HG03460 (cell line): ENCODE measurements around the gene TMBIM6.
"Not testable (repeated sequence)": the region's sequence is repeated elsewhere in the genome, so short reads cannot be mapped to it uniquely, and the experiment has no call there.

Experiments used
- ATAC-seq: cut with Tn5 transposase; IDR thresholded peaks from one replicate; pipeline ENCODE4 v1.9.1; 2021; ENCODE audit not compliant: unreplicated experiment

TMBIM6 gene

DNA sequence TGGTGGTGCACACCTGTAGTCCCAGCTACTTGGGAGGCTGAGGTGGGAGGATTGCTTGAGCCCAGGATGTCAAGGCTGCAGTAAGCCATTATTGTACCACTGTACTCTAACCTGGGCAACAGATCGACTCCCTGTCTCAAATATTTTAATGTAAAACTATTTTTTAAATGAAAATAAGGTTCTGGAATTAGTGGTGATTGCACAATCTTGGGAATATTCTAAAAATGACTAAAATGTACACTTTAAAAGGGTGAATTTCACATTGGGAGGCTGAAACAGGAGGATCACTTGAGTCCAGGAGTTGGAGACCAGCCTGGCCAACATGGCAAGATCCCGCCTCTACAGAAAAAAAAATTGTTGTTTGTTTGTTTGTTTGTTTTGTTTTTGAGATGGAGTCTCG lies 12.9 kb upstream of the TMBIM6 start:
- no peak for ATAC-seq

DNA sequence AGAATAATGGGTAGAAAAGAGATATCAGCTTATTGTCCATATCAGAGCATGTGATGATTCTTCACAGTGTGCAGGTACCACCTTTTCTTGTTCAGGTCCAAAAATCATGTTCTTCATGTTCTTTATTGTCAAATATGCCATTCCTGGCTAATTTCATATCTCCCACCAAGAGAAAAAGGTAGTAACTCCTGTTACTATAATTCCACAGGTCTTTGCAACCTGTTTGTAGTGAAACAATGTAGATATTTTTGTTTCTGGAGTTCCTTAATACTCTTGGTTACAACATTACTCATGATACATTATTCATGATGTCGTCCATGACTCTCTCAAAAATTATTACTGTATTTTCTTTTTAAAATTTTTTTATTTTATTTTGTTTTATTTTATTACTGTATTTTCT lies 11.3 kb upstream of the TMBIM6 start:
- ATAC-seq = no peak

DNA sequence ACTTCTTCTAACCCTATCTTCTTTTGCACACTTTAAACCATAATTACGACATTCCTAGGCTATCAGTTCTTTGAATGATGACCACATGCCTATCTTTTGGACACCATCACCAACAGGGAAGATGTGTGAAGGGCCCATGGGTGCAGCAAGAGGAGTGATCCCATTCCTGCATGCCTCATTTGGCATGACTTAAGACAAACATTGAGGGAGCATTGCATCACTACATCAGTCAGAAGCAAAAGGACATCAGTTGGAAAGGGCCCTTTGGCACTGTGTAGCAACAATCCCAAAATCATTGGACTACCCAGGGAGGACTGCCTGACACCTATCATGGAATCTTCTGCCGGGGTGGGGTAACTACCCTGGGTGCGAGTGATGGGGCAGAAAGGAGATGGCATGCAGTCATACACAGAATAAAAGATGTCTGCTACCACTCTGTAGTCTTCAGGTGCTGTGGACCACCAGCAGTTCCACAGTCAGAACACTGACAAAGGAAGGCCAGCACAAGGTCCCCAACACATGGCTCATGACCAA lies 10.7 kb upstream of the TMBIM6 start:
- ATAC-seq = no peak

DNA sequence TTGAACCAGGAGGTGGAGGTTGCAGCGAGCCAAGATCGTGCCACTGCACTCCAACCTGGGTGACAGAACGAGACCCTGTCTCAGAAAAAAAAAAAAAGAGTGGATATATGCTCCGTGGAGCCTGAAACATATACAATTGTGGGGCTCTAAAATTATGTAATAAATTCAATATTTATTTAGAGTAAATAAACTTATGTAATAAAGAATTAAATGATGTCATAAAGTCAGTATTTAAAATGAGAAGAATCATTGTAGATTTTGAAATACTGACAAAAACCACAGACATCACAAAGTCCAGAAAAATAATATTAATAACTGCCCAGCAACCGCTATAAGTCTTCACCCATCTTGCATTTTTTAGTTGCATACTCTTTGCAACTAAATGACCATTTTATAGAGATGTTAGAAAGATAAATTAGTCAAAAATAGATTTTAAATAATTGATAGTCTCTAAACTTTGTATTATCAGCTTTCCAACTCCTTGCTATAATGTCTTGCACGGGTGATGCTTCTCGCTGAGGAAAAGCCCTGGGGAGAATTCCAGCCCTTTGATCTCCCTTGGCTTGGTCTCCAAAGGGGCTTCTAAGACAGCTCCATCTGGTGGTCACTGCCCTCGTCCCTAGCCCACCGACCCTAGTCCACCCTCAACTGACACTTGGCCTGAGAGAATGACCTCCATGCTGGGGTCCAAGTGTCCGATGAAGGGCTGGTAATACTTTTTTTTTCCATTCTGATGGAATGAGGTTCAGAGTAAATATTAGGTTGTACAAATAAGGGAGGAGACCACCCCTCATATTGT lies 7.9 kb upstream of the TMBIM6 start:
- no peak for ATAC-seq

DNA sequence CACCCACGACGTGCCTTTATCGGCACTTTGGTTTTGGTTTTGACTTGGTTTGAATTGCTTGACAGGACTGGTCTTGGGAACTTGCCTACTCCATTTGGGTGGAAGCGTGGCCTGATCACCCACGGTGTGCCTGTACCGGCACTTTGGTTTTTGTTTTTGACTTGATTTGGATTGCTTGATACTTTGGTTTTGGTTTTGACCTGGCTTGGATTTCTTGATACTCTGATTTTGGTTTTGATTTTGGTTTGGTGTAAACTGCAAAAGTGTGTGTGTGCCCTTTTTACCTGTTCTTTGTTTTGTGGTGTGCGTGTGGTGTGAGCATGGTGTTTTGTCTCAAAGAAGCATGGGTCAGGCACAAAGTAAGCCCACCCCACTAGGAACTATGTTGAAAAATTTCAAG lies 6.5 kb upstream of the TMBIM6 start:
- ATAC-seq = not testable (repeated sequence)

DNA sequence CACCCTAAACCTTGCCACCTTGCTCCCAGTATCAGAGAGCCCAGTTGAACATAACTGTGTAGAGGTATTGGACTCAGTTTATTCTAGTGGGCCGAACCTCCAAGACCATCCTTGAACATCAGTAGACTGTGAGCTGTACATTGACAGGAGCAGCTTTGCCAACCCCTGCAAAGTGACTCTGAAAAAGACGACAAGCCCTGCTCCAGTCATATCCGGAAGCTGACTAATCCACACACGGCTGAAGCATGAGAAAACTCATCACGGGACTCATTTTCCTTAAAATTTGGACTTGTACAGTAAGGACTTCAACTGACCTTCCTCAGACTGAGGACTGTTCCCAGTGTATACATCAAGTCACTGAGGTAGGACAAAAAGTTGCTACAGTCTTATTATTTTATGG lies 2.6 kb upstream of the TMBIM6 start:
- not testable (repeated sequence) for ATAC-seq

DNA sequence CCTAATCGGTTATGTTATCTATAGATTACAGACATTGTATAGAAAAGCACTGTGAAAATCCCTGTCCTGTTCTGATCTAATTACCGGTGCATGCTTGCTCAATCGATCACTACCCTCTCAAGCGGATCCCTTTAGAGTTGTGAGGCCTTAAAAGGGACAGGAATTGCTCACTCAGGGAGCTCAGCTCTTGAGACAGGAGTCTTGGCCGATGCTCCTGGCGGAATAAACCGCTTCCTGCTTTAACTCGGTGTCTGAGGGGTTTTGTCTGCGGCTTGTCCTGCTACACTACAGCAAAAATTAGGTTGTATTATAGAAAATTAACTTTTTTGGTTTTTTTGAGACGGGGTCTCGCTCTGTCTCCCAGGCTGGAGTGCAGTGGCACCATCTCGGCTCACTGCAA lies 1.1 kb upstream of the TMBIM6 start:
- not testable (repeated sequence) for ATAC-seq

DNA sequence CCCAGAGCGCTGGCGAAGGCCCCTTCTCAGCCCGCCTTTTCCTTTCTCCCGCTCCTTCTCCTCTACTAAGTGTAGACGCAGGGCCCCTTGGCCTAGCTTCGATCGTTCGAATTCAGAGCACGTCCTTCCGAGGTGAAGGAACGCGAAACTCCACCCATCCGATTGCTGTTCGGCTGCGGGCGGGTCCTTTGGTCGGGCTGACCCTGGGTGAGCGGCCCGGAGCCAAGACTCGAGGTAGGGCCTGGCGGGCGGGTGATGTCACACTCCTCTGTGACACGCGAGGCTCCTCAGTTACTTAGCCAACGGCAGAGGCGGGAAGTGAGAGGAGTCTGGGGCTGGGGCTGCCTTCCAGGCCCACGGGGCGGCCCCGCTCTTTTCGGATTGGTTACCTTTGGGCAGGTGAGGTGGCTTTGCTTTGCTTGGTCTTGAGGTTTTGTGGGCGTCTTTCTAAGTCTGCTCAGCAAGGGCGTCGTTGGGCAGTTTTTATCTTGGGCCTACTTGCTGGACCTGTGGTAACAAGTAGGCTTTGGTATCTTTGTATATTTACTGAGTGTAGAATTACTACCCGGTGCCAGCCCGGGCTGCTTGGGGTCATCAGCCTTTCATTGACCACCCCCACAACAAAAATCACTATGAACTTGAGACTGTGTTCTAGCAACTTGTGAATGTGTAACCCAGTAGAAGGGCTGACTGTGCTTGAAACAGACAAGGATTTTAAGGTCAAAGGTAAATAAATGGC lies 694 bp downstream of the TMBIM6 start:
- ATAC-seq = peak; percentile 65

DNA sequence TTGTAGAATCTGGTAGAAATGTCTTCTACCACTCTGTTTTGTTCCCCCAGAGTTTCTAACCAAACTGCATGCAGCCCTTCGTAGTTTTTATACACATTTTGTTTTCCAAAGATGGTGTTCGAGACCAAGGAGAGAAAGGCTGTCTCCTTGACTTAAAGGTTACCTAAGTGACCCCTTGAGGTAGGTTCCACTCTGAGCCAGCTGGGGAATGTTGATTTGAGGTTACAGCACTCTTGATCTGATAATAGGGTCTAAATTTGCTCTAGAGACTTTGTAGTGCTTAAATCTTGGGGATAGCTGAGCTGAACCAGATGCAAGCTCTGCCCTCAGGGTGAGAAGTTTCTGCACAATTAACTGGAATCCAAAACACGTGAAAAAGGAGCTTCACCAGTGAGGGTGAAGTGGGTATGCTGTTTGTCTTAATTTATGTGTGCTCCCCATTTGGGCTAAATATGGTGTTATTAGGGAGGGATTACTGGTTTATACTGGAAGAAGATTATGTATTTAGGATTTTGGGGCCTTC lies 3.1 kb downstream of the TMBIM6 start:
- ATAC-seq = no peak

DNA sequence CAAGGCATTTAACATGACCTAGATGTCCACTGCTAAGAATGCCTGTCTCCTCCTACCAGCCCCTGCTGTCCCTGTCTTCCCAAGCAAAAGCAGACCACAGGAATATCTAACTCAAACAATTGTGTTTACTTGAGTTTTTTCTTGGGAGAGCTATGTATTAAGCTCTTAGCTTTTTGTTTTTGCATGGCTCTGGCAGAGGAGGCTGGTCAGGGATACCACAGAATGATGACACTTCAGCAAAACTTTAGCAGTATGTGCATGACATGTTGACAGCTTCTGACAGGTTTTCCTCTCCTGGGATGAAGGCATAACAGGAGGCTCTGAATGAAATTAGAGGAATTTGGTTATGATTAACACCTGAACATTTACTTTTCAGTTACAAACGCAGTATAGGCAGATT lies 6.9 kb downstream of the TMBIM6 start:
- no peak for ATAC-seq

DNA sequence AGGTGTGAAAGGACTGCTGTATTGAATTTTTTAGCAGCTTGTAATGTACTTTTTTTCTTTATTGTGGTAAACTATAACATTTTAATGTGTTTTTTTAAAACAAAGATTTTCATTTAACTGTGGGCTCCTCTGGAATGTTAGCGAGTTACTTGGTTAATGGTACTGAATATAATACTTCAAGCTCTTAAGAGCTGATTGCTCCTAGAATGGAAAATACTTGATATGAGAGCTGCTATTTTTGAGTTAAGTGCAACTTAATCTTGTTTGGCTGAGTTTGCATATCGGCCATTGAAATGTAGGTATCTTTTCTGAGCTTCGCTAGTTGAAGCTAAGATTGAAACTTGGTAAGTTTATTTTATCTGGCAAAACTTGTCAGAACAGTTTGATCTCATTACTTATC lies 7.4 kb downstream of the TMBIM6 start:
- ATAC-seq = no peak

DNA sequence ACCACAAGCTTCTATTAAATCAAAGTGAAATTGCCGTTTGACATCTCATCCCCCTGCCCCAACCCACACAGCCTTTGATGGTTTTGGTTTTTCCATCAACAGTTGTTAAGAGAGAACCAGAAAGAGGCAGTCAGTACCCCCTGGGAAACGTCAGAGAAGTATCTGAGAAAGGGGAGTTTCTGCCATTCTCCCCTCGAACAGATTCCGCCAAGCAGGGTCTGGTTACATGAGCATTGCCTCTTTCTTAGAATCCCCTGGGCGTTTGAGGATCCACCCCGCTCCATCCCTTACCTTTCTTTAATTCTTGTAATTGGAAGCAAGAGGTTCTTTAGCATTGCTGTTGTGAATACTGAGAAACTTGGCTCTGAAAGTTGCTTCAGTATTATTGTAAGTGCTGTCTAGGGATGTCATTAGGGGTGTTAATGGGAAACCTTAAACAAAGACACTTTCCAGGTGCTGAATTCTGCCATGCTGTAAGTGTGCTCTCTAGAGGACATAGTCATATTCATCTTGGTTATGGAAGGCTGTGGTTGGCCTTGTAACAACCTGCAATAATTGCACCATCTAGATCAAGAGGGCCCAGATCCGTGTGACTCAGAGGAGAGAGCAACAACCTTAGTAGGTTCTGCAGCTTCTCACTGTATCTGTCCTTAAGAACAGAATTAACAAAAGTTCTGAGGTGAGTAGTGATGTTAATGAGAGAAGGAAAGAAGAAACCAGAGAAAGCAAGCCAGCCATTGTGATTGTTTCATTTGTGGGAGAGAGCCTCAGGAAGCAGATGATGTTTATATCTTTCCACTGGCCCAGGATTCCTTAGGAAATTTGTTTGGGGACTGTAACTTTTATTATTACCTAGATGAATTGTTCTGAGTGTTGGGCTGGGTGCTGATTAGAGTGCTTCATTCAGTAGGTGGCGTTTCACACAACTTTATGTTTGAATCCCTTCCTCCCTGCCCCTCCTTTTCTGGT lies 9.0 kb downstream of the TMBIM6 start:
- ATAC-seq = no peak

DNA sequence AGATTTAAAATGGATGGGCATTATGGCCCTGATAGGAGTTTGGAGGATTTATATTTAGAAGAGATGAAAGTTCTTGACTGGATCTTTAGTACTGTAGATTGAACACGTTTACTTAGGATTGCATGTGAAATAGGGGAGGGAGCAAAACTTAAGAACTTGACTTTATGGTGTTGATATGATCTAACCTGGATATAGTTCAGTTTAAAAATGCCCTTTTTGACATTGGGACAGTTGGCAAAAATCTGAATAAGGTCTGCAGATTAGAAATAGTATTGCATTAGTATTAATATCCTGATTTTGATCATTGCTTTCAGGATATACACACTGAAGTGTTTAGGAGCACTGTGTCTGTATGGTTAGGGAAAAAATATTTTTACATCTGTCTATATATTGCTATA lies 9.6 kb downstream of the TMBIM6 start:
- ATAC-seq = no peak

DNA sequence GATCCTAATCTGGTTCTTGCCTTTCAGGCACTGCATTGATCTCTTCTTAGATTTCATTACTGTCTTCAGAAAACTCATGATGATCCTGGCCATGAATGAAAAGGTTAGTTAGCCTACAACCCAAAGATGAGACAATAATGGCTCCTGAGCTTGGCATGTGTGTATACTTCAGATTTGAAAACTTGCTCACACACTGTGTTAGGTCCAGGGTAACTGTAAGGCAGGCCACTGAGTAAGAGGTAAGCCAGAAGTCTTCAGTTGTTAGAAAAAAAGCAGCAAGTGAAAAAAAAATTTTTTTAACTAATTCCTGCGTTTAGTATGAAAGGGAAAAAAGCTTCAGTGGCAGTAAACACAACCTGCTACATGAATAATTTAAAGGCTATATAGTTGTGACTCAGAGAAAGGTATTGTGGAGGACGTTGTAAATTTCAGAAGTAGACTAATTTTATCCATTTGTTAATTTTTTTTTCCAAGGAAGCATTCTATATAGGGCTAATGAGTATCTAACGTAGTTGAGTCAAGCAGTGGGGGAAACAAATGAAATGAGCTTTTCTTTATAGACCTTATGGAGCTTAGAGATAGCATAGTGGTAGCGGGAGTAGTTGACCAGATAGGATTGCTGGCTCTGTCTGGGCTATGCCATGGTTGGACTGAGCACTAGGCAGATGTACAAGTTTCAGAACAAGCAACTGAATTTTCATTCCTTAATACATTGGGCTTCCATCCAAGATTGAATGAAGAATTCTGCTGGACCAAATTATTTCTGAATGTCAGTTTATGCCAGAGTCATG lies 20.5 kb downstream of the TMBIM6 start:
- no peak for ATAC-seq

DNA sequence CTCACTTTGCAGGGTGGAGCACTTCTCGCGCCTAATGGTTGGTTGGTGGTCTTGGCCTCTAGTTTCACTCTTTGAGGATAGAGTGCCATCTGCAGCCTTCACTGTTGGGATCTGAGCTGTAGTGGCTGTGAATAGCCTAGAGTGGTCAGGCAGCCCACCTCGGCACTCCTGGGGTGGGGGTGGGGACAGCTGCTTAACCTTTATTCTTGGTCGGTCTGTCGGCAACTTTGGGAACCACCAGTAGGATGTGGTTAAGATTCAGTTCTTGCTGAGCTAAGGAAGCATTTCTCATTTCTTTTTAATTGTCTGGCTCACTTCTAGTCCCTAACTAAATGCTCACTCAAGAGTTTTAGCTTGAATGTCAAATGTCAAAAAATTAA lies 21.1 kb downstream of the TMBIM6 start:
- ATAC-seq = no peak

DNA sequence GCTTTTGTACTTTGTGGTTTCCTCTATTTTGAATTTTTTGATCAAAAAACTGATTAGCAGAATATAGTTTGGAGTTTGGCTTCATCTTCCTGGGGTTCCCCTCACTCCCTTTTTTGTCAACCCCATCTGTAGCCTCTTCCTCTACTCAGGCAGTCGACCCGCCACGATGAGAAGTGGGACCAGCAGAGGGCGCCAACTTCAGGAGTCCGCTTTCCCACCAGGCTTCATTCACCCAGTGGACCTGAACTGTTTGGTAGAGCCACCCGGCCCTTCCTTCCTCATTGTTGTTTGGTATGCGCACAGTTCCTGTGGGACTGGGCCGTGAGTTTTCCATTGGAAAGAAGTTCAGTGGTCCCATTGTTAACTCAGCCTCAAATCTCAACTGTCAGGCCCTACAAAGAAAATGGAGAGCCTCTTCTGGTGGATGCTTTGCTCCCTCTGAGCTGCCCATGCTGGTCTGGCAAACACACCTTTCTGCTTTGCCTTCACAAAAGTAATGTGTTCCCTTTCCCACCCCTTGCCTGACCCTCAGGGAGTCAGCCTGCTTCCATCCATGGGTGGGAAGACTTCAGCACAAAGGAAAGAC lies 21.7 kb downstream of the TMBIM6 start:
- no peak for ATAC-seq

DNA sequence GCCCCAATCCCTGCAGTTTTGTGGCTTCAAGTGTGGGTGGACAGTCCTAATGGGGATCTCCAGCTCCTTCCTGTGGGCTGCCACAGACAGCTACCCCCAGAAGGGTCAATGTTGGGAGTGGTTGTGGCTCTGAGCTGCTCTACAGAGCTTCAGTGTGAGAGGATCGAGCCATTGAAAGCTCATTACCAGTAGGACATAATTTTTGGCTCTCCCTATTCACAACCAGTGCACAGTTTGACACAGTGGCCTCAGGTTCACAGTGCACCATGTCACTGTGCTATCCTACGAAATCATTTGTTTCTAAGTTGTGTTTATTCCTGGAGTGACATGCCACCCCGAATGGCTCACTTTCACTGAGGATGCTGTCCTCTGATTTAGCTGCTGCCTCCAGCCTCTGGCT lies 22.8 kb downstream of the TMBIM6 start:
- ATAC-seq = no peak

DNA sequence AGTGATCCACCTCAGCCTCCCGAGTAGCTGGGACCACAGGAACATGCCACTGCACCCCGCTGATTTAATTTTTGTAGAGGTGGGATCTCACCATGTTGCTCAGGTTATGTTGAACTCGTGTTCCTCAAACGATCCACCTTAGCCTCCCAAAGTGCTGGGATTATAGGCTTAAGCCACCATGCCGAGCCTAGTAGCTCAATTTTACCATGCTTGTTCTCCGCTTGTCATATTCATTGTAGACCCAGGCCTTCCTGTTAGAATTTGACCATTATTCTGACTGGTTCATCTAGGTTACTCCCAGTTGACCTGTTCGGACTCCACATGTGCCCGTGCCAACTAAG lies 24.7 kb downstream of the TMBIM6 start:
- ATAC-seq = no peak

DNA sequence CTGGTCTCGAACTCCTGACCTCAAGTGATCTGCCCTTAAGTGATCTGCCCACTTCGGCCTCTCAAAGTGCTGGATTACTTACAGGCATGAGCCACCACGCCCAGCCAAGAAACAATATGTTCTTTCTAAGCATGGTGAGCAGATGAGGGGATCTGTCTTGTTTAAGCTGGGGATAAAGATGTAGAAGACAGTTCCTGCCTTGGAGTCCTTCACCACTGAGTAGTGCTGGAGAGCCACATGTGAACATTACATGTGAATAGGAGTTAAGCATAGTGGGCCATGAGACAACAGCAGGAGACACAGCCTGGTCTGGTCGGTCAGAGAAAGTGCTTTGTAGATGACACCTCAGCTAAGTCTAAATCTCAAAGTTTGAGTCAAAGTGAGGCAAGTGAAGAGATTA lies 26.0 kb downstream of the TMBIM6 start:
- ATAC-seq = no peak

DNA sequence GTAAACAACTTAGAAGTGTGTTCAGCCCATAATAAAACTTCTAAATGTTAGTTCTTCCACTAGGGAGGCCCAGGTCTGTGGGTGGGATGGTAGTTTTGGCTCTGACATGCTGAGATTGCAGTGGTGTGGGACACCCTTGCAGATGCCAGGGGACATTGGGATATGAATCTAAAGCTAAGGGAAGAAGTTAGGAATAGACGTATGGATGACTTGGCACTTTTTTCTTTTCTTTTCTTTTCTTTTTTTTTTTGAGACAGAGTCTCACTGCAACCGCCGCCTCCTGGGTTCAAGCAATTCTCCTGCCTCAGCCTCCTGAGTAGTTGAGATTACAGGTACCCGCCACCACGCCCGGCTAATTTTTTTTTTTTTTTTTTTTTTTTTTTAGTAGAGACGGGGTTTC lies 31.7 kb downstream of the TMBIM6 start:
- not testable (repeated sequence) for ATAC-seq
